ENCODE data around the gene TNRC6B. TPM values are rescaled to one million over a fixed set of nuclear protein-coding genes. Genes with fewer than 3 reads are reported as not detected.

The TNRC6B gene
- total RNA-seq, 1 experiment from 2014 or later = 58.1 TPM

DNA sequence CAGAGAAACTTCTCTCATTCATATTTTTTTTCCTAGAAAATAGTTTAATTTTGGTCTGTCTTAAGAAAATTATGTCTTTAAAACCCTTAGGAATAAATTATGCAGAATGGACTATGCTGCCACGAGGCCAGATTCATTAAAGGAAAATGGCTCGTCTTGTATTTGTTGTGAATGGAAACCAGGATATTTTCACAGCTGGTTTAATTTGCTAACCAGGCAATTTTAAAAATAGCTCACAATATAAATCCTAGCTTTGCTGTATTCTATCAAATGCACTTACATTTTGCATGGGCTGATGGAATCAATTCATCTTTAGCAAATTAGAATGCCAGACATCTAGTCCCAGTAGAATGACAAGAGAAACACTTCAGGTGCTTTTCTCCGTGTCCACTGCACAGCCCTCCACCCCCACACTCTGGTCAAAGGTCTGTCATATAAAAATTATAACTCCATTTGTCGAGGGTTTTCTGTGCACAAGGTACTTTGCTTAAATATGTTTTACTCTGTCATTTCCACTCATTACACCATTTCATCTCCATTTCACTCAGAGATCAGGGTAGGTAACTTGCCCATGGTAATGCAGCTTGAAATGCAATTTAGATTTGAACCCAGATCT, 20.3 kb upstream of the TNRC6B start:
- Histone ChIP-seq H3K27ac (ENCODE audit: insufficient read length, low read depth, low read length) (no peak overlapping the region), H2BK15ac (ENCODE audit: low read depth, low read length) (no peak overlapping the region), H3K4ac (ENCODE audit: low read depth, low read length) (no peak overlapping the region), H3K27me3 (ENCODE audit: insufficient read depth, low read length) (no peaks in the 10 kb centered on the region), H2BK12ac (ENCODE audit: insufficient read length, low read depth, low read length) (no peak overlapping the region), H3K23ac (ENCODE audit: insufficient read length, low read depth, low read length) (no peak overlapping the region), H3K79me1 (ENCODE audit: insufficient read depth, low read depth, low read length, poor library complexity, severe bottlenecking) (no peaks in the 10 kb centered on the region), H3K9ac (ENCODE audit: extremely low read depth, insufficient read length, low read length) (no peak overlapping the region), H3K79me2 (ENCODE audit: insufficient read depth, low read length) (no peaks in the 10 kb centered on the region), H3K4me1 (ENCODE audit: insufficient read depth, low read length) (no peaks in the 10 kb centered on the region), H4K8ac (replicated peaks; ENCODE audit: insufficient read length, low read depth, low read length) (no peak overlapping the region), H3K23me2 (ENCODE audit: insufficient read length, low read depth, low read length, poor library complexity, severe bottlenecking) (no peaks in the 10 kb centered on the region), H3K18ac (ENCODE audit: insufficient read length, low read depth, low read length) (no peak overlapping the region), H3K4me2 (ENCODE audit: insufficient read depth, insufficient read length, low read length) (no peak overlapping the region), H3K14ac (ENCODE audit: insufficient read depth, low read length) (no peak overlapping the region), H3K9me3 (ENCODE audit: control insufficient read depth, low read depth, low read length) (no peaks in the 10 kb centered on the region), H2AFZ (ENCODE audit: low read length) (no peak overlapping the region), H4K20me1 (ENCODE audit: control insufficient read depth, insufficient read depth, insufficient read length) (no peaks in the 10 kb centered on the region), H2BK20ac (ENCODE audit: low read depth, low read length, poor library complexity, severe bottlenecking) (no peak overlapping the region), H3K56ac (ENCODE audit: insufficient read length, low read depth, low read length) (no peak overlapping the region), H2AK5ac (ENCODE audit: insufficient read length, low read length) (no peak overlapping the region), H2BK120ac (ENCODE audit: low read depth, low read length, poor library complexity, severe bottlenecking) (no peak overlapping the region), H4K5ac (ENCODE audit: insufficient read length, low read depth, low read length) (no peak overlapping the region), H2BK5ac (ENCODE audit: insufficient read length, low read length) (no peak overlapping the region), H4K91ac (ENCODE audit: insufficient read length, low read depth, low read length) (no peak overlapping the region), H3T11ph (ENCODE audit: low read length) (no peak overlapping the region)
- no peak for DNase-seq
- H3K4me1 Mint-ChIP-seq = peaks cover 6 to 9% of the 10 kb centered on the region in 2 experiments
- H3K4me3 Mint-ChIP-seq = no peak overlapping the region
- peaks cover 1 to 25% (median 2%) of the 10 kb centered on the region in 3 experiments; a peak in 4 of 7 replicates for H3K36me3 Mint-ChIP-seq (ENCODE audit: insufficient read depth in 1 of 3, low read depth in 3 of 3)
- no peaks in the 10 kb centered on the region for H3K27me3 Mint-ChIP-seq (ENCODE audit: low read depth)
- no CpG with 5 or more reads among the region's 4 CpGs for WGBS (ENCODE audit: extremely low coverage, insufficient read length, low lambda C conversion rate)
- TF ChIP-seq CTCF (conservative IDR thresholded peaks at IDR 0.05) = no peak
- no peaks in the 10 kb centered on the region for H3K9me3 Mint-ChIP-seq
- no peak overlapping the region for H3K27ac Mint-ChIP-seq

All from H9 (cell line).